ENCODE results near the gene ITPR2.

ITPR2 gene

DNA sequence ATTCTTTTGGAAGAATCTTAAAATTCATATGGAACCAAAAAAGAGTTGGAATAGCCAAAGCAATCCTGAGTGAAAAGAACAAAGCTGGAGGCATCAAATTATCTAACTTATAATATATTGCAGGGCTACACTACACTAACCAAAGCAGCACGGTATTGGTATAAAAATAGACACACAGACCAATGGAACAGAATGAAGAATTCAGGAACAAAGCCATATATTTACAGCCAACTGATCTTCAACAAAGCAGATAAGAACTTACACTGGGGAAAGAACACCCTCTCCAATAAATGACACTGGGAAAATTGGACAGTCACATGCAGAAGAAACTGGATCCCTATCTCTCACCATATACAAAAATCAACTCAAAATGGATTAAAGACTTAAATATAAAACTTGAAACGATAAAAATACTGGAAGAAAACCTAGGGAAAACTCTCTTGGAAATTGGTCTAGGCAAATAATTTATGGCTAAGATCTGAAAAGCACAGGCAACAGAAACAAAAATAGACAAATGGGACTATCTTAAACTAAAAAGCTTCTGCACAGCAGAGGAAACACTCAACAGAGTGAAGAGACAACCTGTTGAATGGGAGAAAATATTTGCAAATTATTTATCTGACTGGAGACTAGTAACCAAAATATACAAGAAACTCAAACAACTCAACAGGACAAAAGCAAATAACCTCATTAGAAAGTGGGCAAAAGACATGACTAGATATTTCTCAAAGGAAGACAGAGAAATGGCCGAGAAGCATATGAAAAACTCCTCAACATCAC, 286.3 kb downstream of the ITPR2 start:
- H3K9ac ChIP-seq (ENCODE audit: low read length) = no peak overlapping the region
- H3K9me2 ChIP-seq (ENCODE audit: low read depth, low read length) = no peaks in the 10 kb centered on the region
- H3K9me3 ChIP-seq (ENCODE audit: low read length) = no peaks in the 10 kb centered on the region
- no peaks in the 10 kb centered on the region for H3K27me3 ChIP-seq (ENCODE audit: insufficient read depth, low read length)
- H3F3A ChIP-seq (ENCODE audit: insufficient read depth, low read length) = no peaks in the 10 kb centered on the region
- H3K27ac ChIP-seq (ENCODE audit: low read depth, low read length, poor library complexity, severe bottlenecking) = no peak overlapping the region
- H3K4me2 ChIP-seq (ENCODE audit: low read length) = no peak overlapping the region
- no peak overlapping the region for H3K4me3 ChIP-seq (ENCODE audit: low read depth, low read length, poor library complexity, severe bottlenecking)
- H3K79me2 ChIP-seq (ENCODE audit: insufficient read depth, low read length) = no peaks in the 10 kb centered on the region
- H3K36me3 ChIP-seq (ENCODE audit: insufficient read depth, low read length) = peaks cover 24% of the 10 kb centered on the region
- H3K4me1 ChIP-seq (ENCODE audit: insufficient read depth, low read length, severe bottlenecking) = no peaks in the 10 kb centered on the region
- TF ChIP-seq EZH2 (IDR thresholded peaks at IDR 0.05; ENCODE audit: borderline replicate concordance, low read length) = no peak
- TF ChIP-seq, protein P1, sequence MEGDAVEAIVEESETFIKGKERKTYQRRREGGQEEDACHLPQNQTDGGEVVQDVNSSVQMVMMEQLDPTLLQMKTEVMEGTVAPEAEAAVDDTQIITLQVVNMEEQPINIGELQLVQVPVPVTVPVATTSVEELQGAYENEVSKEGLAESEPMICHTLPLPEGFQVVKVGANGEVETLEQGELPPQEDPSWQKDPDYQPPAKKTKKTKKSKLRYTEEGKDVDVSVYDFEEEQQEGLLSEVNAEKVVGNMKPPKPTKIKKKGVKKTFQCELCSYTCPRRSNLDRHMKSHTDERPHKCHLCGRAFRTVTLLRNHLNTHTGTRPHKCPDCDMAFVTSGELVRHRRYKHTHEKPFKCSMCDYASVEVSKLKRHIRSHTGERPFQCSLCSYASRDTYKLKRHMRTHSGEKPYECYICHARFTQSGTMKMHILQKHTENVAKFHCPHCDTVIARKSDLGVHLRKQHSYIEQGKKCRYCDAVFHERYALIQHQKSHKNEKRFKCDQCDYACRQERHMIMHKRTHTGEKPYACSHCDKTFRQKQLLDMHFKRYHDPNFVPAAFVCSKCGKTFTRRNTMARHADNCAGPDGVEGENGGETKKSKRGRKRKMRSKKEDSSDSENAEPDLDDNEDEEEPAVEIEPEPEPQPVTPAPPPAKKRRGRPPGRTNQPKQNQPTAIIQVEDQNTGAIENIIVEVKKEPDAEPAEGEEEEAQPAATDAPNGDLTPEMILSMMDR (IDR thresholded peaks at IDR 0.05; ENCODE audit: low read length) = no peak
- no peak overlapping the region for H2AFZ ChIP-seq (ENCODE audit: low read length)
- no peaks in the 10 kb centered on the region for H4K20me1 ChIP-seq (ENCODE audit: insufficient read depth, low read length)

GRCh38 chr12:26539131-26539530, 293.9 kb downstream of the ITPR2 start:
- H3K27me3 ChIP-seq (ENCODE audit: insufficient read depth, low read length) = no peaks in the 10 kb centered on the region
- H3K4me1 ChIP-seq (ENCODE audit: insufficient read depth, low read length, severe bottlenecking) = no peaks in the 10 kb centered on the region
- H3K9me2 ChIP-seq (ENCODE audit: low read depth, low read length) = no peaks in the 10 kb centered on the region
- H3K9me3 ChIP-seq (ENCODE audit: low read length) = no peaks in the 10 kb centered on the region
- no peak for TF ChIP-seq EZH2 (IDR thresholded peaks at IDR 0.05; ENCODE audit: borderline replicate concordance, low read length)
- no peak overlapping the region for H3K4me3 ChIP-seq (ENCODE audit: low read depth, low read length, poor library complexity, severe bottlenecking)
- H3K36me3 ChIP-seq (ENCODE audit: insufficient read depth, low read length) = no peaks in the 10 kb centered on the region
- no peak overlapping the region for H2AFZ ChIP-seq (ENCODE audit: low read length)
- H3K27ac ChIP-seq (ENCODE audit: low read depth, low read length, poor library complexity, severe bottlenecking) = no peak overlapping the region
- H3K79me2 ChIP-seq (ENCODE audit: insufficient read depth, low read length) = no peaks in the 10 kb centered on the region
- no peaks in the 10 kb centered on the region for H4K20me1 ChIP-seq (ENCODE audit: insufficient read depth, low read length)
- no peak overlapping the region for H3K4me2 ChIP-seq (ENCODE audit: low read length)
- H3F3A ChIP-seq (ENCODE audit: insufficient read depth, low read length) = no peaks in the 10 kb centered on the region
- no peak overlapping the region for H3K9ac ChIP-seq (ENCODE audit: low read length)

DNA sequence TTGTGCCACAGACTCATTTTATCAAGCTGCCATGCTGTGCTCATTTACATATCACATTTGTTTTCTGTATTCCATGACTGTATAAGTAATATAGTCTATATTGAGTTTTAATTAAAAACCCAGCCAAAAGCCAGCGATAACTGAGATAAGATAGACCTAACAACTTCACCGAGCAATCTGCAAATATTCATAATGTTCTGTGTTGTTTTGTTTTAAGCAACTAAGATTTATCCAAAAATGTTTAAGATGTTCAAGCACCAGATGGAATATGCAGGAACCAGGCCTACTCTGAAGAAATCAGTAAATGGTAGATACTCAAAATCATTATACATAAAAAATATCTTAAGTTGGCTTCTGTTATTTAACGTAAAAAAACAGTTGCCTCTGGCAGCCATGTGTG, 295.3 kb downstream of the ITPR2 start:
- H2AFZ ChIP-seq (ENCODE audit: low read length) = no peak overlapping the region
- H3K4me2 ChIP-seq (ENCODE audit: low read length) = no peak overlapping the region
- H3K36me3 ChIP-seq (ENCODE audit: insufficient read depth, low read length) = no peaks in the 10 kb centered on the region
- no peaks in the 10 kb centered on the region for H4K20me1 ChIP-seq (ENCODE audit: insufficient read depth, low read length)
- H3K27me3 ChIP-seq (ENCODE audit: insufficient read depth, low read length) = no peaks in the 10 kb centered on the region
- H3K9ac ChIP-seq (ENCODE audit: low read length) = no peak overlapping the region
- H3K79me2 ChIP-seq (ENCODE audit: insufficient read depth, low read length) = no peaks in the 10 kb centered on the region
- no peaks in the 10 kb centered on the region for H3K4me1 ChIP-seq (ENCODE audit: insufficient read depth, low read length, severe bottlenecking)
- no peaks in the 10 kb centered on the region for H3K9me2 ChIP-seq (ENCODE audit: low read depth, low read length)
- H3K4me3 ChIP-seq (ENCODE audit: low read depth, low read length, poor library complexity, severe bottlenecking) = no peak overlapping the region
- TF ChIP-seq, protein P1 (IDR thresholded peaks at IDR 0.05; ENCODE audit: low read length) = no peak
- TF ChIP-seq EZH2 (IDR thresholded peaks at IDR 0.05; ENCODE audit: borderline replicate concordance, low read length) = no peak
- H3F3A ChIP-seq (ENCODE audit: insufficient read depth, low read length) = no peaks in the 10 kb centered on the region
- no peaks in the 10 kb centered on the region for H3K9me3 ChIP-seq (ENCODE audit: low read length)
- no peak overlapping the region for H3K27ac ChIP-seq (ENCODE audit: low read depth, low read length, poor library complexity, severe bottlenecking)

DNA sequence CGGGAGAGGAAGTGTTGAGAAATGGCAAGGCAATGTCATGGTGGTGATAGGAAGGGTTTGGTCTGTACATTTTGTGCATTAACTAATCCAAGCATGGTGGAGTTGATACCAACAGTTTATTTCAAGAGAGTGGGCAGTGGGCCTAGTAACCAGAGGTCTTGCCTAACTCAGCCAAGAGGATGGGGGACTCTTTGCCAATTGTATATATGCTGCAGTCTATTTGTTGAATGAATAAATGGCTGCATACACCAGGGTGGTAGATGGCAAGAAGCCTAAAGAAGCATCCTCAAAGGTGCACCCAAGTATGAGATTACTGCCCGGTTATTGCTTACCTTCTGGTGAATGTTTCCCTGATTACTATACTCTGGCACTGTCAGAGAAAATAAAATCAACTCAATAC, 295.9 kb downstream of the ITPR2 start:
- Histone ChIP-seq H3K9me2 (ENCODE audit: low read depth, low read length) (no peaks in the 10 kb centered on the region), H4K20me1 (ENCODE audit: insufficient read depth, low read length) (no peaks in the 10 kb centered on the region), H3K9ac (ENCODE audit: low read length) (no peak overlapping the region), H3K4me3 (ENCODE audit: low read depth, low read length, poor library complexity, severe bottlenecking) (no peak overlapping the region), H3F3A (ENCODE audit: insufficient read depth, low read length) (no peaks in the 10 kb centered on the region), H3K4me2 (ENCODE audit: low read length) (no peak overlapping the region), H3K4me1 (ENCODE audit: insufficient read depth, low read length, severe bottlenecking) (no peaks in the 10 kb centered on the region), H3K36me3 (ENCODE audit: insufficient read depth, low read length) (no peaks in the 10 kb centered on the region), H3K79me2 (ENCODE audit: insufficient read depth, low read length) (no peaks in the 10 kb centered on the region), H2AFZ (ENCODE audit: low read length) (no peak overlapping the region), H3K27me3 (ENCODE audit: insufficient read depth, low read length) (no peaks in the 10 kb centered on the region), H3K27ac (ENCODE audit: low read depth, low read length, poor library complexity, severe bottlenecking) (no peak overlapping the region), H3K9me3 (ENCODE audit: low read length) (no peaks in the 10 kb centered on the region)
- TF ChIP-seq, protein P1 (IDR thresholded peaks at IDR 0.05; ENCODE audit: low read length) = no peak
- no peak for TF ChIP-seq EZH2 (IDR thresholded peaks at IDR 0.05; ENCODE audit: borderline replicate concordance, low read length)

Measured in OCI-LY1 (cell line).